PC-9 (cell line): ENCODE data around the gene KIF16B. TPM values are rescaled to one million over a fixed set of nuclear protein-coding genes. Genes with fewer than 3 reads are reported as not detected.

Experiments
- BruUV-seq: library from RNA; stranded (reverse); fragments of 400-500 nt; replicated peaks from 2 replicates; lab custom pipeline; 2021; lab: Mats Ljungman, UMichigan
- CTCF ChIA-PET: fragments of 300-600 bp; sonication (Branson Sonifier 250); formaldehyde crosslinking; loops from one replicate; lab custom pipeline; 2022; ENCODE audit warnings: antibody characterized with exemption; lab: Charles Lee
- POLR2A ChIA-PET: fragments of 300-600 bp; sonication (Branson Sonifier 250); formaldehyde crosslinking; loops from one replicate; lab custom pipeline; 2022; ENCODE audit warnings: antibody characterized with exemption; ENCODE audit not compliant: unreplicated experiment; lab: Charles Lee
- DNase-seq, 2 experiments: peaks; one replicate each; pipeline versions ENCODE4 v3.0.0 to v3.0.0-alpha.2; 2015 to 2022; ENCODE audit warnings: mixed read lengths in 1 of 2
- H2AFZ ChIP-seq: fragments of 200-600 bp; sonication (generic); 2 replicates; pipeline ENCODE4 v1.8.1; 2017; ENCODE audit warnings: antibody characterized with exemption
- H3F3A ChIP-seq: fragments of 200-600 bp; sonication (generic); 2 replicates; pipeline ENCODE4 v1.8.1; 2017; ENCODE audit warnings: antibody characterized with exemption, mild to moderate bottlenecking, low read depth; ENCODE audit not compliant: insufficient read depth
- H3K27ac ChIP-seq: fragments of 200-600 bp; sonication (generic); 2 replicates; pipeline ENCODE4 v1.6.1; 2016; ENCODE audit warnings: mixed run types
- H3K27me3 ChIP-seq: fragments of 200-600 bp; sonication (generic); 2 replicates; pipeline ENCODE4 v1.6.1; 2016; ENCODE audit warnings: low read depth, mixed run types; ENCODE audit not compliant: insufficient read depth
- H3K36me3 ChIP-seq: fragments of 200-600 bp; sonication (generic); 2 replicates; pipeline ENCODE4 v1.6.1; 2016; ENCODE audit warnings: low read depth, mixed run types
- H3K4me1 ChIP-seq: fragments of 200-600 bp; sonication (generic); replicated peaks from 2 replicates; pipeline ENCODE4 v1.6.1; 2016; ENCODE audit warnings: mixed run types; ENCODE audit not compliant: insufficient read depth
- H3K4me2 ChIP-seq: fragments of 200-600 bp; sonication (generic); 2 replicates; pipeline ENCODE4 v1.6.1; 2017; ENCODE audit warnings: mixed run types
- H3K4me3 ChIP-seq: fragments of 200-600 bp; sonication (generic); 2 replicates; pipeline ENCODE4 v1.6.1; 2016; ENCODE audit warnings: mixed run types
- H3K79me2 ChIP-seq: fragments of 200-600 bp; sonication (generic); 2 replicates; pipeline ENCODE4 v1.6.1; 2017; ENCODE audit warnings: low read depth, mixed run types
- H3K9me2 ChIP-seq: fragments of 200-600 bp; sonication (generic); 2 replicates; pipeline ENCODE4 v1.8.1; 2017; ENCODE audit warnings: mild to moderate bottlenecking; ENCODE audit not compliant: insufficient read depth
- H3K9me3 ChIP-seq: fragments of 200-600 bp; sonication (generic); 2 replicates; pipeline ENCODE4 v1.8.1; 2016; ENCODE audit warnings: low read depth; ENCODE audit not compliant: insufficient read depth
- H4K20me1 ChIP-seq: fragments of 200-600 bp; sonication (generic); 2 replicates; pipeline ENCODE4 v1.8.1; 2017; ENCODE audit not compliant: insufficient read depth
- EZH2 ChIP-seq: fragments of 200-600 bp; sonication (generic); IDR thresholded peaks from 2 replicates; pipeline ENCODE4 v1.8.0; 2017; ENCODE audit warnings: antibody characterized with exemption, low read depth
- intact Hi-C: fragments of 100-400 bp; cut with micrococcal nuclease; formaldehyde crosslinking; loops from one replicate; pipeline ENCODE4 v1.10.0; 2022; ENCODE audit not compliant: unreplicated experiment
- total RNA-seq: library from RNA; stranded (reverse); gene quantifications from 2 replicates; pipeline ENCODE4 v1.2.3, GENCODE V29; 2021
- TF ChIP-seq, protein P1 (sequence below): fragments of 200-600 bp; sonication (generic); conservative IDR thresholded peaks from 2 replicates; pipeline ENCODE4 v1.6.1; 2017; ENCODE audit warnings: mixed run types, antibody characterized with exemption, mild to moderate bottlenecking, moderate library complexity

The KIF16B gene
- total RNA-seq, 1 experiment from 2014 or later = 17.6 TPM

DNA sequence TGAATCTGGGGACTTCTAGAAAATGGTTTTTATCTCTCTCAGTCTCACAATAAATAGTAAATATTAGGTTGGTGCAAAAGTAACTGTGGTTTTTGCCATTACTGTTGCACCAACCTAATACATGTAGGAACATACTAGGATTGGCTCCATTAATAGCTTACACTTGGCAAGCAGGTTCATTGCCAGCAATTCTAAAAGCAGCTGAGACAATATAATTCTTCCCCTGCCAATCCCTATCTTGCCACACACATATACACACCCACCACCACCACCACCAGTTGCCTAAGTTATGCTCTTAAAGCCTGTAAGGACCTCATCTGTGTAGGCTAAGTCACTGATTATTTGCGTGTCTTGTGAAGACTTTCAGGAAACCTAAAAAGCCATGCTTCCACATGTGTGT, 145.1 kb downstream of the KIF16B start:
- Histone ChIP-seq H3K27me3 (no peaks in the 10 kb centered on the region), H3K27ac (no peak overlapping the region), H3K36me3 (0 out of 2 replicates have a peak, but pooled peaks cover 4% of the 10 kb centered on the region), H3K79me2 (no peaks in the 10 kb centered on the region), H2AFZ (no peak overlapping the region), H3K9me3 (no peaks in the 10 kb centered on the region), H3K4me3 (no peak overlapping the region), H3K4me2 (no peak overlapping the region), H3K4me1 (no peaks in the 10 kb centered on the region), H3K9me2 (no peaks in the 10 kb centered on the region), H4K20me1 (no peaks in the 10 kb centered on the region), H3F3A (no peaks in the 10 kb centered on the region)
- ChIA-PET CTCF (no interaction called here), POLR2A (no interaction called here)
- BruUV-seq = no TSS peak
- TF ChIP-seq, protein P1, sequence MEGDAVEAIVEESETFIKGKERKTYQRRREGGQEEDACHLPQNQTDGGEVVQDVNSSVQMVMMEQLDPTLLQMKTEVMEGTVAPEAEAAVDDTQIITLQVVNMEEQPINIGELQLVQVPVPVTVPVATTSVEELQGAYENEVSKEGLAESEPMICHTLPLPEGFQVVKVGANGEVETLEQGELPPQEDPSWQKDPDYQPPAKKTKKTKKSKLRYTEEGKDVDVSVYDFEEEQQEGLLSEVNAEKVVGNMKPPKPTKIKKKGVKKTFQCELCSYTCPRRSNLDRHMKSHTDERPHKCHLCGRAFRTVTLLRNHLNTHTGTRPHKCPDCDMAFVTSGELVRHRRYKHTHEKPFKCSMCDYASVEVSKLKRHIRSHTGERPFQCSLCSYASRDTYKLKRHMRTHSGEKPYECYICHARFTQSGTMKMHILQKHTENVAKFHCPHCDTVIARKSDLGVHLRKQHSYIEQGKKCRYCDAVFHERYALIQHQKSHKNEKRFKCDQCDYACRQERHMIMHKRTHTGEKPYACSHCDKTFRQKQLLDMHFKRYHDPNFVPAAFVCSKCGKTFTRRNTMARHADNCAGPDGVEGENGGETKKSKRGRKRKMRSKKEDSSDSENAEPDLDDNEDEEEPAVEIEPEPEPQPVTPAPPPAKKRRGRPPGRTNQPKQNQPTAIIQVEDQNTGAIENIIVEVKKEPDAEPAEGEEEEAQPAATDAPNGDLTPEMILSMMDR = no peak
- no peak for TF ChIP-seq EZH2
- no peak for DNase-seq
- intact Hi-C loops = no loop called here

DNA sequence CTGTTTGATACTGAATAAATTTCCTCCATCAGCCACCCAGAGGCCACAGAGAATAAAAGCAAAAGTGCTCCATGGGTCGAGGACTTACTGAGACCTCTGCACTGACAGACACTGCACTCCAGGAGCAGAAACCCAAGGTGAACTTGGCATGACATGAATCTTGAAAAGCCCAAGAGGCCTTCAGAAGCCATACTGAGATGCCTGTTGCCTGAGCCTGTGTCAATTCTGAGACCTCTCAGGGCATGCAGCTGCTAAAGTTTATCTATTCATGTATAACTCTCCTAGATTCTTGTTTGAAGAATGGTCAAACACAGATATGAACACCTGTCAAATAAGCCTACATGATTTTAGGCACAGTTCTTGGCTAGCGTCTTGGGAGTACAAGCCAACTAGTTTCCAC, 145.7 kb downstream of the KIF16B start:
- no peaks in the 10 kb centered on the region for H3K27me3 ChIP-seq
- TF ChIP-seq, protein P1 = no peak
- no peak for TF ChIP-seq EZH2
- ChIA-PET CTCF (no interaction called here), POLR2A (no interaction called here)
- H3K36me3 ChIP-seq = 0 out of 2 replicates have a peak, but pooled peaks cover 4% of the 10 kb centered on the region
- H3K9me2 ChIP-seq = no peaks in the 10 kb centered on the region
- H3K27ac ChIP-seq = no peak overlapping the region
- H3K4me3 ChIP-seq = no peak overlapping the region
- no peaks in the 10 kb centered on the region for H4K20me1 ChIP-seq
- no peak overlapping the region for H3K4me2 ChIP-seq
- no peaks in the 10 kb centered on the region for H3K79me2 ChIP-seq
- no TSS peak for BruUV-seq
- no peaks in the 10 kb centered on the region for H3K4me1 ChIP-seq
- intact Hi-C loops = no loop called here
- no peak for DNase-seq
- H2AFZ ChIP-seq = no peak overlapping the region
- no peaks in the 10 kb centered on the region for H3F3A ChIP-seq
- no peaks in the 10 kb centered on the region for H3K9me3 ChIP-seq

DNA sequence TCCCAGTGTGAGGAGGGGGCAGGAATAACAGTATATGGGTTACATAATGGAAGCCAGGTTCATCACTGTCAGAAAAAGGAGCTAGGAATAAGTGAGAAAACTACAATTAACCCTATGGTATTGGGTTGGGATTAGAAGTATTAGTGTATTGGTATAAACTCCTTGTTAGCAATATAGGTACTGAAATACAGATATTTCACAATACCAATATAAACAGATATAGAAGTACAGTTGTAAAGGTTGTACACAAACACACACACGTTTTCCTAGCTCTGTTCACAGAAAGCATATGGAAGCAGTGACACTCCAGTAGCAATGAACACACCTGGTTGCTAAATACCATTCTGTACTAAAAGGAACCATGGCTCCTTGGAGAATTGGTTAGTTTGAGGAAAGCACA, 148.5 kb downstream of the KIF16B start:
- H3F3A ChIP-seq = no peaks in the 10 kb centered on the region
- POLR2A ChIA-PET = no interaction called here
- intact Hi-C loops = no loop called here
- H2AFZ ChIP-seq = no peak overlapping the region
- no TSS peak for BruUV-seq
- 0 out of 2 replicates have a peak, but pooled peaks cover 4% of the 10 kb centered on the region for H3K36me3 ChIP-seq
- H4K20me1 ChIP-seq = no peaks in the 10 kb centered on the region
- no peak overlapping the region for H3K4me3 ChIP-seq
- H3K79me2 ChIP-seq = no peaks in the 10 kb centered on the region
- H3K9me2 ChIP-seq = no peaks in the 10 kb centered on the region; the same call in 1 of the 2 replicates
- no peaks in the 10 kb centered on the region for H3K9me3 ChIP-seq
- no peak for DNase-seq
- peaks cover under 1% of the 10 kb centered on the region; the same call in 1 of the 2 replicates for H3K4me1 ChIP-seq
- CTCF ChIA-PET = no interaction called here
- no peak overlapping the region for H3K27ac ChIP-seq
- no peak overlapping the region for H3K4me2 ChIP-seq
- H3K27me3 ChIP-seq = no peaks in the 10 kb centered on the region
- no peak for TF ChIP-seq EZH2
- TF ChIP-seq, protein P1 = no peak
